ENCODE measurements around the gene MYH11.

DNA sequence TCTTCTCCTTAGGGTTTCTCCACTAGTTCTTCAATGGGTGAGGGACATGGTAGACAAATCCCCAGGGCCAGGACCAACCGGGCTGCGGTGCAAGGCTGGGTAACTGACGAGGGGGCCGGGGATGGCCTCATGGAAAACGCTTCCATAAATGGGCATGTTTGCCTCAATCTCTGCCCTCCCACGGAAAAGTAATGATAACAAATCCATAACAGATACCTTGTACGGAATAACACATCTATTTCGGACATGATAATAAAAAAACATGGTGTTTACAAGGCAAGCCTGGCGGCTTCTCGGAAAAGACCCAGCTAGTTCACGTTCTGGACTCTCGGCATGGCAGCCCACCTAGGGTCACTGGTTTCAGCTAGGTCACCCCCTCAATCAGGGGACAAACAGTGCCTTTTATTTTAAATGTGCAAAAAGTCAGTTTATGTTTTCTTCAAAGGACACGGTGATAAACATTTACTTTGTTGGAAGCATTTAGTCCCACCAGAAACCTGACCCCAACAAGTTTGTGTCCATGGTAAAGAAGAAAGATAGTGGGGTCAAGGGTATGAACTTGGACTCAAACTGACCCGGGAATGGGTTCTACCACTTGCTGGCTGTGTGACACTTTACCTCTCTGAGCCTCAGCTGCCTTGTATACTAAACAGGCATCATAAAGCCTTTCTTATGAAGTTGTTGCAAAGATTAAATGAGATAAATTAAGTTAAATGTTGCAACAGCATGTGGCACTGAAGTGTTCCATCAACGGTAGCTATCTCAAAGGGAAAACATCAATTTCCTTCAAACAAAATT lies 1.7 kb downstream of the MYH11 start:
- TF ChIP-seq, protein P1, sequence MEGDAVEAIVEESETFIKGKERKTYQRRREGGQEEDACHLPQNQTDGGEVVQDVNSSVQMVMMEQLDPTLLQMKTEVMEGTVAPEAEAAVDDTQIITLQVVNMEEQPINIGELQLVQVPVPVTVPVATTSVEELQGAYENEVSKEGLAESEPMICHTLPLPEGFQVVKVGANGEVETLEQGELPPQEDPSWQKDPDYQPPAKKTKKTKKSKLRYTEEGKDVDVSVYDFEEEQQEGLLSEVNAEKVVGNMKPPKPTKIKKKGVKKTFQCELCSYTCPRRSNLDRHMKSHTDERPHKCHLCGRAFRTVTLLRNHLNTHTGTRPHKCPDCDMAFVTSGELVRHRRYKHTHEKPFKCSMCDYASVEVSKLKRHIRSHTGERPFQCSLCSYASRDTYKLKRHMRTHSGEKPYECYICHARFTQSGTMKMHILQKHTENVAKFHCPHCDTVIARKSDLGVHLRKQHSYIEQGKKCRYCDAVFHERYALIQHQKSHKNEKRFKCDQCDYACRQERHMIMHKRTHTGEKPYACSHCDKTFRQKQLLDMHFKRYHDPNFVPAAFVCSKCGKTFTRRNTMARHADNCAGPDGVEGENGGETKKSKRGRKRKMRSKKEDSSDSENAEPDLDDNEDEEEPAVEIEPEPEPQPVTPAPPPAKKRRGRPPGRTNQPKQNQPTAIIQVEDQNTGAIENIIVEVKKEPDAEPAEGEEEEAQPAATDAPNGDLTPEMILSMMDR (conservative IDR thresholded peaks at IDR 0.05; ENCODE audit: low read depth, low read length) = no peak
- TF ChIP-seq EZH2 (IDR thresholded peaks at IDR 0.05; ENCODE audit: borderline replicate concordance, low read depth, low read length, poor library complexity, severe bottlenecking) = no peak

Measured in A673 (cell line).